A549 (cell line): ENCODE results near the gene FMO5.

Experiments
- CTCF ChIP-seq: fragments of >200 bp; sonication (Bioruptor Twin); formaldehyde crosslinking; IDR thresholded peaks from 3 replicates; pipeline ENCODE4 v1.5.1; 2016
- JUN ChIP-seq, 2 experiments: fragments of >200 bp; sonication (Bioruptor Twin); formaldehyde crosslinking; IDR thresholded peaks; 2 replicates in 1 of 2; 3 replicates in 1 of 2; pipeline ENCODE4 v1.6.1; 2016 to 2017
- POLR2AphosphoS2 ChIP-seq: conservative IDR thresholded peaks from 2 replicates; pipeline ENCODE4 v1.6.1; 2012; ENCODE audit warnings: low read length, improper control_type of control experiment, inconsistent platforms
- RAD21 ChIP-seq, 2 experiments: fragments of >200 bp in 1 of 2; sonication (Bioruptor Twin) in 1 of 2; formaldehyde crosslinking in 1 of 2; IDR thresholded peaks in 1 of 2; conservative IDR thresholded peaks in 1 of 2; 2 replicates in 1 of 2; 3 replicates in 1 of 2; pipeline ENCODE4 v1.6.1; 2012 to 2018; ENCODE audit warnings: inconsistent platforms in 1 of 2

- TF ChIP-seq CTCF (no peak), POLR2AphosphoS2 (no peak), JUN (IDR thresholded peaks at IDR 0.05) (no peak), RAD21 (conservative IDR thresholded peaks at IDR 0.05 in 1 of 2, IDR thresholded peaks at IDR 0.05 in 1 of 2) (no peak)
Observed at GRCh38 chr1:147235822-147236221, 10.7 kb upstream of the FMO5 start.
